Panc1 (cell line): Measurements from ENCODE around the gene ATP6V0C. TPM values are rescaled to one million over a fixed set of nuclear protein-coding genes. Genes with fewer than 3 reads are reported as not detected.

ENCODE experiments used
- ATAC-seq: fragments of 200-7000 bp; cut with Tn5 transposase; 2 replicates; pipeline ENCODE4 v1.9.1; 2020; ENCODE audit warnings: mild to moderate bottlenecking, moderate library complexity
- BruUV-seq: library from RNA; stranded (reverse); fragments of 400-500 nt; replicated peaks from 2 replicates; lab custom pipeline; 2021; lab: Mats Ljungman, UMichigan
- CTCF ChIA-PET: fragments of 300-600 bp; sonication (Branson Sonifier 250); formaldehyde crosslinking; loops from one replicate; lab custom pipeline; 2022; ENCODE audit warnings: antibody characterized with exemption; lab: Charles Lee
- POLR2A ChIA-PET: fragments of 300-600 bp; sonication (Branson Sonifier 250); formaldehyde crosslinking; loops from one replicate; lab custom pipeline; 2022; ENCODE audit warnings: antibody characterized with exemption; lab: Charles Lee
- DNase-seq: peaks from one replicate; pipeline ENCODE4 v3.0.0-alpha.2; 2010; ENCODE audit warnings: low read depth, low spot score
- H3K27ac ChIP-seq: 2 replicates; pipeline ENCODE4 v1.5.1; 2011; ENCODE audit warnings: mild to moderate bottlenecking, low read length, inconsistent platforms
- H3K27me3 ChIP-seq: fragments of 200-500 bp; sonication (Bioruptor generic); 2 replicates; pipeline ENCODE4 v1.6.0; 2014; ENCODE audit warnings: low read length, inconsistent platforms; ENCODE audit not compliant: control insufficient read depth, insufficient read depth
- H3K36me3 ChIP-seq: fragments of 200-500 bp; sonication (Bioruptor generic); 2 replicates; pipeline ENCODE4 v1.5.1; 2014; ENCODE audit warnings: inconsistent platforms, mild to moderate bottlenecking, low read length, moderate library complexity; ENCODE audit not compliant: control insufficient read depth, insufficient read depth
- H3K4me1 ChIP-seq: 2 replicates; pipeline ENCODE4 v1.5.1; 2011; ENCODE audit warnings: inconsistent platforms, mild to moderate bottlenecking, low read length, moderate library complexity; ENCODE audit not compliant: control insufficient read depth, insufficient read depth
- H3K4me3 ChIP-seq, 2 experiments: 2 replicates each; pipeline ENCODE4 v1.5.1; 2011 to 2012; ENCODE audit warnings: low read depth in 2 of 2, low read length in 2 of 2, mild to moderate bottlenecking in 2 of 2, inconsistent platforms in 1 of 2, moderate library complexity in 1 of 2
- H3K9me3 ChIP-seq: fragments of 200-500 bp; sonication (Bioruptor generic); 2 replicates; pipeline ENCODE4 v1.5.1; 2014; ENCODE audit warnings: low read depth, mild to moderate bottlenecking, inconsistent platforms, low read length, moderate library complexity; ENCODE audit not compliant: control insufficient read depth, insufficient read depth
- CTCF ChIP-seq: fragments of 450-650 bp; IDR thresholded peaks from 2 replicates; pipeline ENCODE4 v1.5.1; 2017; ENCODE audit warnings: mild to moderate bottlenecking
- POLR2AphosphoS5 ChIP-seq: IDR thresholded peaks from 2 replicates; pipeline ENCODE4 v1.6.1; 2012; ENCODE audit warnings: mild to moderate bottlenecking, low read depth, low read length, moderate library complexity
- REST ChIP-seq, 2 experiments: IDR thresholded peaks; 2 replicates each; pipeline ENCODE4 v1.6.1; 2011 to 2012; ENCODE audit warnings: low read depth in 2 of 2, control low read depth in 1 of 2, low read length in 1 of 2, mild to moderate bottlenecking in 1 of 2, moderate library complexity in 1 of 2; ENCODE audit not compliant: insufficient read depth in 1 of 2
- SIN3A ChIP-seq: IDR thresholded peaks from 2 replicates; pipeline ENCODE4 v1.6.1; 2012; ENCODE audit warnings: low read depth, mild to moderate bottlenecking, low read length, moderate library complexity, borderline replicate concordance; ENCODE audit not compliant: insufficient read depth
- TCF7L2 ChIP-seq: IDR thresholded peaks from 2 replicates; pipeline ENCODE4 v1.6.1; 2011; ENCODE audit warnings: mild to moderate bottlenecking, low read depth, low read length, inconsistent platforms
- in situ Hi-C: cut with HindIII; loops from 2 replicates; pipeline ENCODE4 v1.10.0; 2016; ENCODE audit warnings: low sequenced_read_pairs, low pct_unique_long_range_greater_than_20kb
- intact Hi-C: fragments of 100-400 bp; cut with micrococcal nuclease; formaldehyde crosslinking; loops from one replicate; pipeline ENCODE4 v1.10.0; 2022; ENCODE audit not compliant: unreplicated experiment
- total RNA-seq: library from RNA; stranded (reverse); gene quantifications from one replicate; pipeline ENCODE4 v1.2.1, GENCODE V29; 2021; ENCODE audit not compliant: unreplicated experiment

The ATP6V0C gene
- total RNA-seq, 1 experiment from 2014 or later = 282 TPM

GRCh38 chr16:2467528-2468232 lies 46.1 kb upstream of the ATP6V0C start:
- H3K27me3 ChIP-seq = no peaks in the 10 kb centered on the region
- peaks cover 43% of the 10 kb centered on the region for H3K4me1 ChIP-seq
- ATAC-seq = peak; percentile 56
- ChIA-PET POLR2A (interaction anchor here (0.6 kb wide), 2 partner anchors 19 to 34 kb away, joined by 8 to 10 read pairs; no protein-coding TSS in a partner anchor), CTCF (no interaction called here)
- in situ Hi-C loops (no loop called here), intact Hi-C loops (no loop called here)
- peak overlapping the region; percentile 91 for H3K27ac ChIP-seq
- no peaks in the 10 kb centered on the region for H3K36me3 ChIP-seq
- no peak for DNase-seq
- peak overlapping the region; percentile 42 to 59 for H3K4me3 ChIP-seq
- no peaks in the 10 kb centered on the region for H3K9me3 ChIP-seq
- no TSS peak for BruUV-seq
- TF ChIP-seq POLR2AphosphoS5 (no peak; the same call in none of the 2 replicates), SIN3A (peak; percentile 65; the same call in 1 of the 2 replicates), CTCF (peak; percentile 35; the same call in 1 of the 2 replicates)

GRCh38 chr16:2468233-2468724 lies 45.5 kb upstream of the ATP6V0C start:
- no peak for DNase-seq
- no peak for TF ChIP-seq TCF7L2
- peak; percentile 64 for TF ChIP-seq POLR2AphosphoS5
- TF ChIP-seq SIN3A = 0 out of 2 replicates have a peak, but pooled peaks have one; percentile 25
- no peak for TF ChIP-seq REST (IDR thresholded peaks at IDR 0.05; ENCODE audit: insufficient read depth in 1 of 2, low read depth in 2 of 2, low read length in 1 of 2)
- no peak for TF ChIP-seq CTCF
- Histone ChIP-seq H3K36me3 (no peaks in the 10 kb centered on the region), H3K4me3 (peak overlapping the region; percentile 42 to 59), H3K9me3 (no peaks in the 10 kb centered on the region), H3K27me3 (no peaks in the 10 kb centered on the region), H3K4me1 (peaks cover 49% of the 10 kb centered on the region), H3K27ac (peak overlapping the region; percentile 91)
- in situ Hi-C loops (no loop called here), intact Hi-C loops (no loop called here)
- ChIA-PET CTCF (interaction anchor here (0.7 kb wide), 1 partner anchor 217 kb away, joined by 4 read pairs; the partner anchor contains the start of gene ECI1), POLR2A (interaction anchor here (0.6 to 1.2 kb wide), 2 partner anchors 9 to 33 kb away, joined by 3 to 5 read pairs; no protein-coding TSS in a partner anchor)
- ATAC-seq = peak; percentile 24
- no TSS peak for BruUV-seq
